Testis (tissue), 2 donors: ENCODE results near the gene MTHFR.

Experiments used
- CTCF ChIP-seq, 3 experiments: fragments of 450-650 bp in 2 of 3; fragments of 200-600 bp in 1 of 3; sonication (generic) in 1 of 3; IDR thresholded peaks; one replicate each; pipeline ENCODE4 v1.5.1; 2016 to 2019; ENCODE audit warnings: antibody characterized with exemption in 3 of 3, mild to moderate bottlenecking in 2 of 3, moderate library complexity in 1 of 3
- POLR2A ChIP-seq: fragments of 450-650 bp; IDR thresholded peaks from one replicate; pipeline ENCODE4 v1.6.1; 2017; ENCODE audit warnings: antibody characterized with exemption, mild to moderate bottlenecking, moderate library complexity

GRCh38 chr1:11793819-11794218, 11.9 kb downstream of the MTHFR start:
- TF ChIP-seq CTCF (IDR thresholded peaks at IDR 0.05), result no peak
- TF ChIP-seq POLR2A, result no peak
